Endodermal cell (in vitro differentiated cells): Measurements from ENCODE around the gene DIP2B. TPM values are rescaled to one million over a fixed set of nuclear protein-coding genes. Genes with fewer than 3 reads are reported as not detected.
A peak's percentile ranks its signal among the peaks of the same experiment; 100 is the strongest.

Source experiments
- DNase-seq: peaks from one replicate; pipeline ENCODE4 v3.0.0-alpha.2; 2017
- H3K27ac ChIP-seq: 2 replicates; pipeline ENCODE4 v1.5.1; 2013; ENCODE audit warnings: mild to moderate bottlenecking, low read depth, low read length, moderate library complexity
- H3K27me3 ChIP-seq: 2 replicates; pipeline ENCODE4 v1.6.1; 2013; ENCODE audit warnings: mild to moderate bottlenecking, low read length, moderate library complexity; ENCODE audit not compliant: insufficient read depth, control insufficient read depth, poor library complexity, severe bottlenecking
- H3K36me3 ChIP-seq: 2 replicates; pipeline ENCODE4 v1.7.0; 2013; ENCODE audit warnings: mild to moderate bottlenecking, low read length, moderate library complexity; ENCODE audit not compliant: control insufficient read depth, insufficient read depth
- H3K4me1 ChIP-seq: one replicate; pipeline ENCODE4 v1.7.0; 2013; ENCODE audit warnings: low read length; ENCODE audit not compliant: control insufficient read depth, insufficient read depth
- H3K4me3 ChIP-seq: 2 replicates; pipeline ENCODE4 v1.5.1; 2013; ENCODE audit warnings: mild to moderate bottlenecking, low read length, moderate library complexity
- H3K9ac ChIP-seq: 2 replicates; pipeline ENCODE4 v1.6.1; 2013; ENCODE audit warnings: mild to moderate bottlenecking, low read length, moderate library complexity; ENCODE audit not compliant: poor library complexity, severe bottlenecking; ENCODE audit errors: extremely low read depth
- H3K9me3 ChIP-seq: 2 replicates; pipeline ENCODE4 v1.6.1; 2013; ENCODE audit warnings: mild to moderate bottlenecking, low read length, moderate library complexity; ENCODE audit not compliant: control insufficient read depth
- H3K27ac Mint-ChIP-seq: 2 replicates; pipeline ENCODE4 v1.8.0; 2020; ENCODE audit warnings: mixed read lengths
- H3K27me3 Mint-ChIP-seq: 2 replicates; pipeline ENCODE4 v1.8.0; 2021; ENCODE audit warnings: mild to moderate bottlenecking, mixed read lengths; ENCODE audit not compliant: insufficient read depth
- H3K36me3 Mint-ChIP-seq: 2 replicates; pipeline ENCODE4 v1.8.0; 2020; ENCODE audit warnings: low read depth, mixed read lengths
- H3K4me1 Mint-ChIP-seq: 2 replicates; pipeline ENCODE4 v1.8.0; 2020; ENCODE audit warnings: mixed read lengths
- H3K4me3 Mint-ChIP-seq: 2 replicates; pipeline ENCODE4 v1.8.0; 2020; ENCODE audit warnings: mild to moderate bottlenecking, moderate library complexity, mixed read lengths
- H3K9me3 Mint-ChIP-seq: 2 replicates; pipeline ENCODE4 v1.8.0; 2020; ENCODE audit warnings: mild to moderate bottlenecking, mixed read lengths
- CTCF ChIP-seq: fragments of 200-600 bp; sonication (generic); conservative IDR thresholded peaks from 2 replicates; pipeline ENCODE4 v1.5.0; 2021; ENCODE audit warnings: antibody characterized with exemption, mild to moderate bottlenecking
- WGBS, 2 experiments: methylation state at CpG; one replicate each; pipeline versions ENCODE4 v1.1.5 to v1.1.7; 2013; ENCODE audit warnings: missing lambda C conversion rate in 2 of 2, mixed read lengths in 1 of 2; ENCODE audit not compliant: insufficient coverage in 1 of 2, insufficient read length in 1 of 2; 5-methylcytosine and 5-hydroxymethylcytosine counted together
- total RNA-seq, 2 donors: library from RNA; stranded (reverse); fragmentation: NEBNext Ultra II Directional in 1 of 2; extraction: Animal tissue kit (Norgen Biotek cat#: 25700) in 1 of 2; gene quantifications; 2 replicates in 1 of 2; 3 replicates in 1 of 2; pipeline ENCODE4 v1.2.1, GENCODE V29; 2021

Gene DIP2B
- total RNA-seq, 2 donors from 2014 or later = 20.6 to 21.3 TPM

- Histone ChIP-seq H3K4me1 (peaks cover 5% of the 10 kb centered on the region), H3K27me3 (no peaks in the 10 kb centered on the region), H3K36me3 (no peaks in the 10 kb centered on the region), H3K9ac (no peak overlapping the region), H3K9me3 (no peaks in the 10 kb centered on the region), H3K27ac (peak overlapping the region; percentile 27), H3K4me3 (no peak overlapping the region)
- Mint-ChIP-seq H3K27me3 (no peaks in the 10 kb centered on the region), H3K4me3 (no peak overlapping the region), H3K27ac (peak overlapping the region; percentile 83), H3K4me1 (peaks cover 48% of the 10 kb centered on the region), H3K36me3 (peaks cover under 1% of the 10 kb centered on the region), H3K9me3 (no peaks in the 10 kb centered on the region)
- no peak for TF ChIP-seq CTCF
- WGBS, 2 experiments = 86 to 92% methylated on average over 1 of the region's 1 CpG
- DNase-seq = no peak
These were observed 116.2 kb downstream of the DIP2B start for GRCh38 chr12:50620978-50621360.

- H3K36me3 Mint-ChIP-seq = peaks cover 3% of the 10 kb centered on the region
- Histone ChIP-seq H3K9me3 (no peaks in the 10 kb centered on the region), H3K27me3 (no peaks in the 10 kb centered on the region), H3K9ac (no peak overlapping the region), H3K4me1 (peaks cover 5% of the 10 kb centered on the region), H3K36me3 (peaks cover 4% of the 10 kb centered on the region), H3K4me3 (no peak overlapping the region), H3K27ac (peak overlapping the region; percentile 55)
- H3K27me3 Mint-ChIP-seq = no peaks in the 10 kb centered on the region
- 53 to 72% methylated on average over 6 to 8 of the region's 8 CpGs for WGBS, 2 experiments
- peaks cover 43% of the 10 kb centered on the region for H3K4me1 Mint-ChIP-seq
- no peaks in the 10 kb centered on the region for H3K9me3 Mint-ChIP-seq
- no peak for TF ChIP-seq CTCF
- no peak for DNase-seq
- peak overlapping the region; percentile 11 for H3K27ac Mint-ChIP-seq
- H3K4me3 Mint-ChIP-seq = no peak overlapping the region
These were observed 116.9 kb downstream of the DIP2B start for GRCh38 chr12:50621399-50622300.

- peaks cover 31% of the 10 kb centered on the region for H3K4me1 Mint-ChIP-seq
- Histone ChIP-seq H3K36me3 (peaks cover 20% of the 10 kb centered on the region), H3K4me1 (no peaks in the 10 kb centered on the region), H3K9me3 (no peaks in the 10 kb centered on the region), H3K27ac (no peak overlapping the region), H3K4me3 (no peak overlapping the region), H3K9ac (no peak overlapping the region), H3K27me3 (no peaks in the 10 kb centered on the region)
- no peaks in the 10 kb centered on the region for H3K27me3 Mint-ChIP-seq
- H3K4me3 Mint-ChIP-seq = no peak overlapping the region
- WGBS, 2 experiments = 73 to 79% methylated on average over 4 of the region's 4 CpGs
- no peaks in the 10 kb centered on the region for H3K9me3 Mint-ChIP-seq
- DNase-seq = no peak
- H3K27ac Mint-ChIP-seq = peak overlapping the region; percentile 18
- TF ChIP-seq CTCF = no peak
- peaks cover 22% of the 10 kb centered on the region for H3K36me3 Mint-ChIP-seq
These were observed 120.5 kb downstream of the DIP2B start for GRCh38 chr12:50625029-50625925.
